GM23338 (cell line): ENCODE measurements around the gene PKIB. TPM values are rescaled to one million over a fixed set of nuclear protein-coding genes. Genes with fewer than 3 reads are reported as not detected.

Experiments used
- ATAC-seq: fragments of 200-7000 bp; cut with Tn5 transposase; 3 replicates; pipeline ENCODE4 v1.9.1; 2020
- DNase-seq: peaks from one replicate; pipeline ENCODE4 v3.0.0-alpha.2; 2015; ENCODE audit warnings: low spot score
- H2AFZ ChIP-seq: fragments of 200-600 bp; sonication (generic); 2 replicates; pipeline ENCODE4 v1.8.0; 2016; ENCODE audit warnings: antibody characterized with exemption, mild to moderate bottlenecking, moderate library complexity
- H3F3A ChIP-seq: fragments of 200-600 bp; sonication (generic); replicated peaks from 2 replicates; pipeline ENCODE4 v1.8.0; 2017; ENCODE audit warnings: antibody characterized with exemption, mixed run types, low read depth
- H3K27ac ChIP-seq: fragments of 200-600 bp; sonication (generic); 2 replicates; pipeline ENCODE4 v1.6.1; 2016; ENCODE audit warnings: low read depth
- H3K27me3 ChIP-seq: fragments of 200-600 bp; sonication (generic); 2 replicates; pipeline ENCODE4 v1.8.0; 2016; ENCODE audit warnings: mild to moderate bottlenecking, mixed run types, moderate library complexity; ENCODE audit not compliant: insufficient read depth
- H3K36me3 ChIP-seq: fragments of 200-600 bp; sonication (generic); 2 replicates; pipeline ENCODE4 v1.8.0; 2016; ENCODE audit warnings: mild to moderate bottlenecking; ENCODE audit not compliant: insufficient read depth
- H3K4me1 ChIP-seq: fragments of 200-600 bp; sonication (generic); 2 replicates; pipeline ENCODE4 v1.8.0; 2016; ENCODE audit warnings: mild to moderate bottlenecking, moderate library complexity; ENCODE audit not compliant: insufficient read depth
- H3K4me2 ChIP-seq: fragments of 200-600 bp; sonication (generic); 2 replicates; pipeline ENCODE4 v1.7.1; 2017; ENCODE audit warnings: mixed run types
- H3K4me3 ChIP-seq: fragments of 200-600 bp; sonication (generic); 2 replicates; pipeline ENCODE4 v1.6.1; 2016; ENCODE audit warnings: mixed run types
- H3K79me2 ChIP-seq: fragments of 200-600 bp; sonication (generic); replicated peaks from 2 replicates; pipeline ENCODE4 v1.8.0; 2017; ENCODE audit warnings: mild to moderate bottlenecking; ENCODE audit not compliant: insufficient read depth
- H3K9me2 ChIP-seq: fragments of 200-600 bp; sonication (generic); 2 replicates; pipeline ENCODE4 v1.8.0; 2017; ENCODE audit not compliant: insufficient read depth
- H4K20me1 ChIP-seq: fragments of 200-600 bp; sonication (generic); replicated peaks from 2 replicates; pipeline ENCODE4 v1.8.0; 2017; ENCODE audit warnings: mild to moderate bottlenecking; ENCODE audit not compliant: insufficient read depth
- H3K27ac Mint-ChIP-seq: 2 replicates; pipeline ENCODE4 v1.8.0; 2020; ENCODE audit warnings: inconsistent platforms, mild to moderate bottlenecking, moderate library complexity, mixed read lengths
- H3K27me3 Mint-ChIP-seq: 3 replicates; pipeline ENCODE4 v1.8.0; 2022; ENCODE audit warnings: low read depth, mild to moderate bottlenecking, moderate library complexity, mixed read lengths, inconsistent platforms; ENCODE audit not compliant: insufficient read depth, poor library complexity
- H3K36me3 Mint-ChIP-seq: 3 replicates; pipeline ENCODE4 v1.8.0; 2021; ENCODE audit warnings: low read depth, mild to moderate bottlenecking, inconsistent platforms, moderate library complexity, mixed read lengths
- H3K4me1 Mint-ChIP-seq: 3 replicates; pipeline ENCODE4 v1.8.0; 2020; ENCODE audit warnings: mild to moderate bottlenecking, inconsistent platforms, mixed read lengths
- H3K4me3 Mint-ChIP-seq: 3 replicates; pipeline ENCODE4 v1.8.0; 2021; ENCODE audit warnings: moderate library complexity, mild to moderate bottlenecking, inconsistent platforms, mixed read lengths
- H3K9me3 Mint-ChIP-seq: 3 replicates; pipeline ENCODE4 v1.8.0; 2020; ENCODE audit warnings: moderate library complexity, mild to moderate bottlenecking, inconsistent platforms, mixed read lengths
- CREB1 ChIP-seq: fragments of 250-450 bp; sonication (Bioruptor Pico); IDR thresholded peaks from 2 replicates; pipeline ENCODE4 v1.5.0; 2020; ENCODE audit warnings: low read depth, mild to moderate bottlenecking, moderate library complexity
- ETS1 ChIP-seq: IDR thresholded peaks from 2 replicates; pipeline ENCODE4 v1.6.1; 2016; ENCODE audit warnings: antibody characterized with exemption
- EZH2 ChIP-seq: fragments of 200-600 bp; sonication (generic); IDR thresholded peaks from one replicate; pipeline ENCODE4 v1.8.0; 2017; ENCODE audit warnings: antibody characterized with exemption, mild to moderate bottlenecking, low read depth; ENCODE audit not compliant: unreplicated experiment
- EZH2phosphoT487 ChIP-seq: fragments of 200-600 bp; sonication (generic); IDR thresholded peaks from one replicate; pipeline ENCODE4 v1.8.1; 2018; ENCODE audit warnings: antibody characterized with exemption; ENCODE audit not compliant: unreplicated experiment
- JUNB ChIP-seq: IDR thresholded peaks from one replicate; pipeline ENCODE4 v1.6.1; 2016; ENCODE audit warnings: antibody characterized with exemption; ENCODE audit not compliant: unreplicated experiment
- NANOG ChIP-seq: IDR thresholded peaks from 2 replicates; pipeline ENCODE4 v1.6.1; 2016; ENCODE audit warnings: antibody characterized with exemption, borderline replicate concordance
- POLR2AphosphoS5 ChIP-seq: IDR thresholded peaks from 2 replicates; pipeline ENCODE4 v1.6.1; 2016; ENCODE audit warnings: antibody characterized with exemption, low read depth
- STAT1 ChIP-seq: IDR thresholded peaks from one replicate; pipeline ENCODE4 v1.6.1; 2016; ENCODE audit warnings: antibody characterized with exemption; ENCODE audit not compliant: unreplicated experiment
- ZNF114 ChIP-seq: fragments of 250-450 bp; sonication (Bioruptor Pico); IDR thresholded peaks from 2 replicates; pipeline ENCODE4 v1.5.0; 2020; ENCODE audit warnings: mild to moderate bottlenecking, moderate library complexity
- ZNF331 ChIP-seq: fragments of 250-450 bp; sonication (Bioruptor Pico); IDR thresholded peaks from 2 replicates; pipeline ENCODE4 v1.5.0; 2020; ENCODE audit warnings: low read depth, mild to moderate bottlenecking, moderate library complexity
- ZNF462 ChIP-seq: fragments of 250-450 bp; sonication (Bioruptor Pico); IDR thresholded peaks from 2 replicates; pipeline ENCODE4 v1.5.0; 2020; ENCODE audit warnings: mild to moderate bottlenecking, moderate library complexity
- polyA plus RNA-seq: library from polyadenylated mRNA; unstranded; fragments of >200 nt; fragmentation: Nextera tagmentation; extraction: Ambion mirVana; gene quantifications from 2 replicates; pipeline ENCODE4 v1.2.1, GENCODE V29; 2016
- total RNA-seq: library from RNA; depleted of rRNA; stranded (reverse); fragments of >200 nt; shearing (Covaris generic); gene quantifications from 2 replicates; pipeline ENCODE4 v1.2.3, GENCODE V29; 2014
- TF ChIP-seq, protein P1 (sequence below), 2 experiments: fragments of 200-600 bp in 1 of 2; sonication (generic) in 1 of 2; conservative IDR thresholded peaks; 2 replicates each; pipeline versions ENCODE4 v1.5.1 to v1.6.1; 2016 to 2017; ENCODE audit warnings: antibody characterized with exemption in 2 of 2, low read depth in 2 of 2, mild to moderate bottlenecking in 2 of 2, moderate library complexity in 1 of 2
- TF ChIP-seq, protein P2 (sequence below): IDR thresholded peaks from one replicate; pipeline ENCODE4 v1.6.1; 2018; ENCODE audit warnings: antibody characterized with exemption; ENCODE audit not compliant: unreplicated experiment

The PKIB gene
- total and polyA plus RNA-seq, 2 experiments from 2014 or later: 125 to 170 TPM

DNA sequence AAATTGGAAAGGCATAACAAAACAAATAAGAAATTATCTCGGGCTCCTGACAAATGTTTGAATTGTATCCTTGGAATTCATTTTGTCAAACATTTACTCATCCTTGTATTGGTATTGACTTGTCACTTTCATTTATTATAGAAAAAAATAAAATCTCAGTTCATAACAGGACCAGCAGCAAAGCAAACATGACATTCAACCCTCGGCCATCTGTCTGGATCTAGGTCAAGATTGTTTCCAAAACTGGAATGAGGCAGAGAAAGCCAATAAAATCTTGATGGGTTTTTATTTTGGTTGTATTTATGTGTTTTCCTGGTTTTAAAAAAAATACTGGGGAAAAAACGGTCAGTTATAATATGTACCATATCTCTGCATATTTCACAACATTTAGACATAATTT, 126.4 kb downstream of the PKIB start:
- no peaks in the 10 kb centered on the region for H3K79me2 ChIP-seq
- no peaks in the 10 kb centered on the region for H3F3A ChIP-seq
- no peak overlapping the region for H3K27ac Mint-ChIP-seq
- no peaks in the 10 kb centered on the region for H3K9me3 Mint-ChIP-seq
- H3K27ac ChIP-seq: no peak overlapping the region
- H3K4me3 ChIP-seq: no peak overlapping the region
- H3K9me2 ChIP-seq: no peaks in the 10 kb centered on the region
- no peak overlapping the region for H3K4me3 Mint-ChIP-seq
- H2AFZ ChIP-seq: no peak overlapping the region
- no peaks in the 10 kb centered on the region for H3K27me3 ChIP-seq
- no peaks in the 10 kb centered on the region for H3K27me3 Mint-ChIP-seq
- ATAC-seq (no peak), DNase-seq (no peak)
- H3K4me1 Mint-ChIP-seq: peaks cover 29% of the 10 kb centered on the region
- H3K4me1 ChIP-seq: peaks cover 21% of the 10 kb centered on the region
- no peaks in the 10 kb centered on the region for H3K36me3 ChIP-seq
- H3K4me2 ChIP-seq: no peak overlapping the region
- H3K36me3 Mint-ChIP-seq: no peaks in the 10 kb centered on the region
- TF ChIP-seq STAT1: no peak
- no peak for TF ChIP-seq ZNF462 (CRISPR knock-in tag)
- no peak for TF ChIP-seq ZNF331 (CRISPR knock-in tag)
- TF ChIP-seq, protein P1, sequence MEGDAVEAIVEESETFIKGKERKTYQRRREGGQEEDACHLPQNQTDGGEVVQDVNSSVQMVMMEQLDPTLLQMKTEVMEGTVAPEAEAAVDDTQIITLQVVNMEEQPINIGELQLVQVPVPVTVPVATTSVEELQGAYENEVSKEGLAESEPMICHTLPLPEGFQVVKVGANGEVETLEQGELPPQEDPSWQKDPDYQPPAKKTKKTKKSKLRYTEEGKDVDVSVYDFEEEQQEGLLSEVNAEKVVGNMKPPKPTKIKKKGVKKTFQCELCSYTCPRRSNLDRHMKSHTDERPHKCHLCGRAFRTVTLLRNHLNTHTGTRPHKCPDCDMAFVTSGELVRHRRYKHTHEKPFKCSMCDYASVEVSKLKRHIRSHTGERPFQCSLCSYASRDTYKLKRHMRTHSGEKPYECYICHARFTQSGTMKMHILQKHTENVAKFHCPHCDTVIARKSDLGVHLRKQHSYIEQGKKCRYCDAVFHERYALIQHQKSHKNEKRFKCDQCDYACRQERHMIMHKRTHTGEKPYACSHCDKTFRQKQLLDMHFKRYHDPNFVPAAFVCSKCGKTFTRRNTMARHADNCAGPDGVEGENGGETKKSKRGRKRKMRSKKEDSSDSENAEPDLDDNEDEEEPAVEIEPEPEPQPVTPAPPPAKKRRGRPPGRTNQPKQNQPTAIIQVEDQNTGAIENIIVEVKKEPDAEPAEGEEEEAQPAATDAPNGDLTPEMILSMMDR (conservative IDR thresholded peaks at IDR 0.05; ENCODE audit: low read depth in 2 of 2): no peak
- no peak for TF ChIP-seq CREB1 (CRISPR knock-in tag)
- no peak for TF ChIP-seq EZH2phosphoT487
- TF ChIP-seq, protein P2, sequence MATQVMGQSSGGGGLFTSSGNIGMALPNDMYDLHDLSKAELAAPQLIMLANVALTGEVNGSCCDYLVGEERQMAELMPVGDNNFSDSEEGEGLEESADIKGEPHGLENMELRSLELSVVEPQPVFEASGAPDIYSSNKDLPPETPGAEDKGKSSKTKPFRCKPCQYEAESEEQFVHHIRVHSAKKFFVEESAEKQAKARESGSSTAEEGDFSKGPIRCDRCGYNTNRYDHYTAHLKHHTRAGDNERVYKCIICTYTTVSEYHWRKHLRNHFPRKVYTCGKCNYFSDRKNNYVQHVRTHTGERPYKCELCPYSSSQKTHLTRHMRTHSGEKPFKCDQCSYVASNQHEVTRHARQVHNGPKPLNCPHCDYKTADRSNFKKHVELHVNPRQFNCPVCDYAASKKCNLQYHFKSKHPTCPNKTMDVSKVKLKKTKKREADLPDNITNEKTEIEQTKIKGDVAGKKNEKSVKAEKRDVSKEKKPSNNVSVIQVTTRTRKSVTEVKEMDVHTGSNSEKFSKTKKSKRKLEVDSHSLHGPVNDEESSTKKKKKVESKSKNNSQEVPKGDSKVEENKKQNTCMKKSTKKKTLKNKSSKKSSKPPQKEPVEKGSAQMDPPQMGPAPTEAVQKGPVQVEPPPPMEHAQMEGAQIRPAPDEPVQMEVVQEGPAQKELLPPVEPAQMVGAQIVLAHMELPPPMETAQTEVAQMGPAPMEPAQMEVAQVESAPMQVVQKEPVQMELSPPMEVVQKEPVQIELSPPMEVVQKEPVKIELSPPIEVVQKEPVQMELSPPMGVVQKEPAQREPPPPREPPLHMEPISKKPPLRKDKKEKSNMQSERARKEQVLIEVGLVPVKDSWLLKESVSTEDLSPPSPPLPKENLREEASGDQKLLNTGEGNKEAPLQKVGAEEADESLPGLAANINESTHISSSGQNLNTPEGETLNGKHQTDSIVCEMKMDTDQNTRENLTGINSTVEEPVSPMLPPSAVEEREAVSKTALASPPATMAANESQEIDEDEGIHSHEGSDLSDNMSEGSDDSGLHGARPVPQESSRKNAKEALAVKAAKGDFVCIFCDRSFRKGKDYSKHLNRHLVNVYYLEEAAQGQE: no peak
- TF ChIP-seq EZH2: no peak
- no peak for TF ChIP-seq POLR2AphosphoS5
- TF ChIP-seq ZNF114 (CRISPR knock-in tag): no peak
- TF ChIP-seq ETS1: no peak
- TF ChIP-seq JUNB: no peak
- TF ChIP-seq NANOG: no peak
- no peaks in the 10 kb centered on the region for H4K20me1 ChIP-seq
